Kidney (tissue), 14 donors: Measurements from ENCODE around the gene AGO1. TPM values are rescaled to one million over a fixed set of nuclear protein-coding genes. Genes with fewer than 3 reads are reported as not detected.
A peak's percentile ranks its signal among the peaks of the same experiment; 100 is the strongest.

Experiments used
- DNase-seq, 5 donors: peaks; one replicate each; pipeline ENCODE4 v3.0.0-alpha.2; 2013 to 2020
- FAIRE-seq: peaks from 2 replicates; lab custom pipeline; 2012; peaks lifted over from hg19 to GRCh38; lab: Jason Lieb, UNC
- H3K27ac ChIP-seq, 2 donors: one replicate each; pipeline ENCODE4 v1.7.0; 2013; ENCODE audit warnings: low read depth in 2 of 2, low read length in 2 of 2, inconsistent platforms in 1 of 2
- H3K27me3 ChIP-seq: one replicate; pipeline ENCODE4 v1.7.1; 2013; ENCODE audit warnings: low read length, inconsistent platforms; ENCODE audit not compliant: control insufficient read depth, insufficient read depth
- H3K36me3 ChIP-seq, 3 donors: one replicate each; pipeline versions ENCODE4 v1.7.0 to v1.7.1; 2013; ENCODE audit warnings: low read length in 3 of 3, control low read depth in 1 of 3, inconsistent platforms in 1 of 3; ENCODE audit not compliant: insufficient read depth in 3 of 3, control insufficient read depth in 2 of 3
- H3K4me1 ChIP-seq, 3 donors: one replicate each; pipeline versions ENCODE4 v1.7.0 to v1.7.1; 2013; ENCODE audit warnings: low read length in 3 of 3, inconsistent platforms in 1 of 3, low read depth in 1 of 3; ENCODE audit not compliant: control insufficient read depth in 2 of 3, insufficient read depth in 2 of 3
- H3K4me3 ChIP-seq, 3 donors: one replicate each; pipeline versions ENCODE4 v1.7.0 to v1.8.1; 2013; ENCODE audit warnings: low read length in 3 of 3, control low read depth in 1 of 3, inconsistent platforms in 1 of 3
- H3K9ac ChIP-seq, 3 donors: one replicate each; pipeline versions ENCODE4 v1.7.0 to v1.7.1; 2013; ENCODE audit warnings: low read length in 3 of 3, control low read depth in 1 of 3, inconsistent platforms in 1 of 3
- H3K9me3 ChIP-seq, 3 donors: one replicate each; pipeline versions ENCODE4 v1.7.0 to v1.7.1; 2013; ENCODE audit warnings: low read length in 3 of 3, control low read depth in 1 of 3, inconsistent platforms in 1 of 3; ENCODE audit not compliant: control insufficient read depth in 2 of 3, insufficient read depth in 1 of 3
- intact Hi-C: fragments of 100-400 bp; cut with DNase I; formaldehyde crosslinking; loops from one replicate; pipeline ENCODE4 v1.11.1; 2022
- polyA plus RNA-seq: library from polyadenylated mRNA; stranded (reverse); fragments of 350-450 nt; fragmentation: Illumina TruSeq; extraction: RNeasy Lipid Tissue Mini Kit (QIAGEN cat#74804); gene quantifications from one replicate; pipeline ENCODE4 v1.2.3, GENCODE V29; 2014; ENCODE audit warnings: low read depth, low replicate concordance; ENCODE audit not compliant: insufficient read depth
- total RNA-seq: library from RNA; stranded (reverse); fragmentation: NEBNext Ultra II Directional; extraction: Animal tissue kit (Norgen Biotek cat#: 25700); gene quantifications from one replicate; pipeline ENCODE4 v1.2.1, GENCODE V29; 2021
- TF ChIP-seq, protein P1 (sequence below): IDR thresholded peaks from 3 replicates; pipeline ENCODE4 v1.5.1; 2012; ENCODE audit warnings: mild to moderate bottlenecking, moderate library complexity, borderline replicate concordance; ENCODE audit not compliant: insufficient read depth; ENCODE audit errors: extremely low read depth
- donor health status: control.
- donor health status: control.
- donor health status: control.
- donor health status: control.
- donor health status: control.
- donor health status: DM: yes; HTN: yes; CAD: no.
- donor health status: Normal renal cell carcinoma (clear cell type).

Gene AGO1
- total and polyA plus RNA-seq, 2 donors from 2014 or later = 3.3 to 21.4 TPM

- DNase-seq = no peak
- H3K27ac ChIP-seq = no peak overlapping the region
- no peaks in the 10 kb centered on the region for H3K4me1 ChIP-seq
- H3K4me3 ChIP-seq = no peak overlapping the region
- H3K9ac ChIP-seq = no peak overlapping the region
- H3K36me3 ChIP-seq = peaks cover 4 to 17% (median 13%) of the 10 kb centered on the region in 3 donors
- FAIRE-seq = no peak
- intact Hi-C loops = no loop called here
- TF ChIP-seq, protein P1, sequence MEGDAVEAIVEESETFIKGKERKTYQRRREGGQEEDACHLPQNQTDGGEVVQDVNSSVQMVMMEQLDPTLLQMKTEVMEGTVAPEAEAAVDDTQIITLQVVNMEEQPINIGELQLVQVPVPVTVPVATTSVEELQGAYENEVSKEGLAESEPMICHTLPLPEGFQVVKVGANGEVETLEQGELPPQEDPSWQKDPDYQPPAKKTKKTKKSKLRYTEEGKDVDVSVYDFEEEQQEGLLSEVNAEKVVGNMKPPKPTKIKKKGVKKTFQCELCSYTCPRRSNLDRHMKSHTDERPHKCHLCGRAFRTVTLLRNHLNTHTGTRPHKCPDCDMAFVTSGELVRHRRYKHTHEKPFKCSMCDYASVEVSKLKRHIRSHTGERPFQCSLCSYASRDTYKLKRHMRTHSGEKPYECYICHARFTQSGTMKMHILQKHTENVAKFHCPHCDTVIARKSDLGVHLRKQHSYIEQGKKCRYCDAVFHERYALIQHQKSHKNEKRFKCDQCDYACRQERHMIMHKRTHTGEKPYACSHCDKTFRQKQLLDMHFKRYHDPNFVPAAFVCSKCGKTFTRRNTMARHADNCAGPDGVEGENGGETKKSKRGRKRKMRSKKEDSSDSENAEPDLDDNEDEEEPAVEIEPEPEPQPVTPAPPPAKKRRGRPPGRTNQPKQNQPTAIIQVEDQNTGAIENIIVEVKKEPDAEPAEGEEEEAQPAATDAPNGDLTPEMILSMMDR = no peak
- H3K27me3 ChIP-seq = no peaks in the 10 kb centered on the region
- no peaks in the 10 kb centered on the region for H3K9me3 ChIP-seq
Measured at GRCh38 chr1:35850716-35851115, 32.3 kb upstream of the AGO1 start.

DNA sequence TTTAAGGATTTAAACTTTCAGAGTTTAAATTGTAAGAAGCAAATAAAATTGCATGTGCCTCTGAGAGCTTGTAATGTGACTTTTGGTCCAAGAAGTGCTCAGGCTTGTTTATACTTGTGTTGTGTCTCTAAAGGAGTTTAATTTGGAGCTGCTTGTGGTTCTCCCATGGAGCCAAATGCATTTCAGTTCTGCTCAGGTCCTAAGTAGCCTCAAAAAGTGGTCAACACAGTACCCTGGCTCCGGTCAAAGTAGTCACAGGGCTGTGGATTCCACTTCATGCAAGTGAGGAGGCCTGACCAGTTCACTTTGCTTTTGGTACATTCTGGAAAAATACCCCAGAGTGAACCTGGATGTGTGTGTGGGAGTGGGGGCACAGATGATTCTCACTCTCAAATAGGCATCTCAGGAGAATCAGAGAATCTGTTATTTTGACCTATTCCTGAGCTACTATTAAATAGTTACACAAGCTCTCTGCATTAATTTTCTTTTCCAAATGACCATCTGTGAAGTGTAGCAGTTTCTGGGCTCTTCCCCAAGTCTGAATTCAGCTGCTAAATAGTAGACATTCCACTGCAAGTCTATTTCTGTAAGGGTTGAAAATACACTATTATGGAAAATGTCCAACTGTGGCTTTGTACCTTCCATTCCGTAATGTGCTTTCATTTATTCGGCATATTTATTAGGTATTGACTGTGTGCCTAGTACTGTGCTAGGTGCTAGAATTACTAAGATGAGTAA is 31.7 kb upstream of the AGO1 start:
- TF ChIP-seq, protein P1 = no peak
- Histone ChIP-seq H3K4me3 (no peak overlapping the region), H3K9ac (no peak overlapping the region), H3K4me1 (no peaks in the 10 kb centered on the region), H3K27me3 (no peaks in the 10 kb centered on the region), H3K27ac (no peak overlapping the region), H3K36me3 (peaks cover 4 to 17% (median 13%) of the 10 kb centered on the region in 3 donors), H3K9me3 (no peaks in the 10 kb centered on the region)
- intact Hi-C loops = no loop called here
- peak in 2 of 5 donors; percentile 32 to 90 for DNase-seq
- FAIRE-seq = no peak

DNA sequence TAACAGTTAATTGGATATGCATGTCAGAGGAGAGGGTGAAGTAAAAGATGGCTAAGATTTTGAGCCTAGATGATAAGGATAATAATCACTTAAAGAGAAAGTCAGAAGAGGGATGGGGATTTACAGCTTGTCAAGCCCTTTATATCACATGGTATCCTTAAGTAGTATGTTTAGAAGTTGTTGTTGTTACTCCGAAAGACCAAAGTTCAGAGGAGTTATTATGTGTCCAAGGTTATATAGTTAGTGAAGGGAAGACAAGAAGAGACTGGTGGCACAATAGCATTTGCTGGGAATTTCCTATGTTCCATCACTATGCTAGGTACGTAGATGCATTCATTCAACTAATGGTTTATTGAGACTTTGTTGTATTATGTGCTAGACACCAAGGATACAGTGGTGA is 30.8 kb upstream of the AGO1 start:
- no peak overlapping the region for H3K27ac ChIP-seq
- H3K9me3 ChIP-seq = no peaks in the 10 kb centered on the region
- peak in 1 of 5 donors; percentile 14 for DNase-seq
- FAIRE-seq = no peak
- TF ChIP-seq, protein P1 = no peak
- no peak overlapping the region for H3K9ac ChIP-seq
- no peaks in the 10 kb centered on the region for H3K27me3 ChIP-seq
- peaks cover 4 to 17% (median 13%) of the 10 kb centered on the region in 3 donors for H3K36me3 ChIP-seq
- no peaks in the 10 kb centered on the region for H3K4me1 ChIP-seq
- intact Hi-C loops = no loop called here
- H3K4me3 ChIP-seq = no peak overlapping the region
